GM18511 (cell line): ENCODE data around the gene NAV1.
A peak's percentile ranks its signal among the peaks of the same experiment; 100 is the strongest.

Experiments used
- ATAC-seq: cut with Tn5 transposase; IDR thresholded peaks from one replicate; pipeline ENCODE4 v1.9.1; 2021; ENCODE audit warnings: mild to moderate bottlenecking, moderate library complexity; ENCODE audit not compliant: unreplicated experiment

NAV1 gene

GRCh38 chr1:201502511-201502857 is 36.4 kb upstream of the NAV1 start:
- ATAC-seq: no peak

GRCh38 chr1:201503397-201504176 is 35.3 kb upstream of the NAV1 start:
- no peak for ATAC-seq

GRCh38 chr1:201504179-201504631 is 34.7 kb upstream of the NAV1 start:
- no peak for ATAC-seq

GRCh38 chr1:201504799-201505502 is 34.0 kb upstream of the NAV1 start:
- ATAC-seq: no peak

- ATAC-seq: no peak
Measured at GRCh38 chr1:201505503-201505890, 33.4 kb upstream of the NAV1 start.

GRCh38 chr1:201506092-201506491 is 32.8 kb upstream of the NAV1 start:
- ATAC-seq: no peak

GRCh38 chr1:201506557-201507359 is 32.2 kb upstream of the NAV1 start, which contains the start of gene CSRP1:
Gene CSRP1 (minus strand): TSS chr1:201507123. CDS start chr1:201496303, 10,820 bp downstream.
- ATAC-seq: peak; percentile 93

GRCh38 chr1:201507360-201507675 is 31.6 kb upstream of the NAV1 start:
- ATAC-seq: peak; percentile 20

GRCh38 chr1:201508809-201509208 is 30.1 kb upstream of the NAV1 start:
- no peak for ATAC-seq

GRCh38 chr1:201509601-201510374 is 29.1 kb upstream of the NAV1 start:
- ATAC-seq: no peak

- ATAC-seq: no peak
Measured at GRCh38 chr1:201510734-201511133, 28.2 kb upstream of the NAV1 start.

- ATAC-seq: no peak
Measured at GRCh38 chr1:201511396-201511940, 27.5 kb upstream of the NAV1 start.

- ATAC-seq: no peak
Measured at GRCh38 chr1:201511941-201512539, 26.9 kb upstream of the NAV1 start.

- ATAC-seq: no peak
Measured at GRCh38 chr1:201513498-201514243, 25.3 kb upstream of the NAV1 start.

GRCh38 chr1:201514466-201514865 is 24.5 kb upstream of the NAV1 start:
- no peak for ATAC-seq

GRCh38 chr1:201515062-201515750 is 23.7 kb upstream of the NAV1 start:
- ATAC-seq: no peak

- ATAC-seq: no peak
Measured at GRCh38 chr1:201515895-201516294, 23.0 kb upstream of the NAV1 start.

GRCh38 chr1:201516511-201517127 is 22.3 kb upstream of the NAV1 start:
- no peak for ATAC-seq
